Measurements from ENCODE around the gene PTPRN2.

PTPRN2 gene

GRCh38 chr7:158074896-158075632 lies 512.6 kb downstream of the PTPRN2 start:
- no peak for TF ChIP-seq CTCF (IDR thresholded peaks at IDR 0.05; ENCODE audit: insufficient read depth, missing control alignments)
- DNase-seq (ENCODE audit: insufficient read length, low spot score) (no peak), FAIRE-seq (no peak)

GRCh38 chr7:158073845-158074840 lies 513.5 kb downstream of the PTPRN2 start:
- no peak for TF ChIP-seq CTCF (IDR thresholded peaks at IDR 0.05; ENCODE audit: insufficient read depth, missing control alignments)
- DNase-seq (ENCODE audit: insufficient read length, low spot score): no peak
- FAIRE-seq: no peak

- TF ChIP-seq CTCF (IDR thresholded peaks at IDR 0.05; ENCODE audit: insufficient read depth, missing control alignments): no peak
- DNase-seq (ENCODE audit: insufficient read length, low spot score) (no peak), FAIRE-seq (no peak)
These were observed 514.5 kb downstream of the PTPRN2 start for GRCh38 chr7:158072991-158073730.

GRCh38 chr7:158070222-158070920 lies 517.3 kb downstream of the PTPRN2 start:
- TF ChIP-seq CTCF (IDR thresholded peaks at IDR 0.05; ENCODE audit: insufficient read depth, missing control alignments): no peak
- FAIRE-seq (no peak), DNase-seq (ENCODE audit: insufficient read length, low spot score) (no peak)

GRCh38 chr7:158068853-158069252 lies 518.8 kb downstream of the PTPRN2 start:
- DNase-seq (ENCODE audit: insufficient read length, low spot score) (no peak), FAIRE-seq (no peak)
- no peak for TF ChIP-seq CTCF (IDR thresholded peaks at IDR 0.05; ENCODE audit: insufficient read depth, missing control alignments)

GRCh38 chr7:158067931-158068482 lies 519.6 kb downstream of the PTPRN2 start:
- FAIRE-seq (no peak), DNase-seq (ENCODE audit: insufficient read length, low spot score) (no peak)
- no peak for TF ChIP-seq CTCF (IDR thresholded peaks at IDR 0.05; ENCODE audit: insufficient read depth, missing control alignments)
